ENCODE measurements around the gene OSBPL9.

OSBPL9 gene

GRCh38 chr1:51736702-51737101, 119.8 kb downstream of the OSBPL9 start:
- H3K79me2 ChIP-seq (ENCODE audit: low read length): peaks cover 98% of the 10 kb centered on the region
- H3K27me3 ChIP-seq (replicated peaks; ENCODE audit: insufficient read depth, low read length): no peaks in the 10 kb centered on the region
- no peak overlapping the region for H3K9ac ChIP-seq (ENCODE audit: low read length)
- no peaks in the 10 kb centered on the region for H3K9me2 ChIP-seq (replicated peaks; ENCODE audit: insufficient read depth, low read length)
- H3K27ac ChIP-seq (ENCODE audit: low read length): no peak overlapping the region
- H3K9me3 ChIP-seq (replicated peaks; ENCODE audit: insufficient read depth, low read length): no peaks in the 10 kb centered on the region
- DNase-seq: peak; percentile 50
- 0 out of 2 replicates have a peak, but pooled peaks cover 1% of the 10 kb centered on the region for H3K36me3 ChIP-seq (replicated peaks; ENCODE audit: insufficient read depth, low read length)
- H4K20me1 ChIP-seq (ENCODE audit: insufficient read depth, low read length): peaks cover 19% of the 10 kb centered on the region
- no peak overlapping the region for H3K4me2 ChIP-seq (ENCODE audit: low read depth, low read length)
- peaks cover 23% of the 10 kb centered on the region; the same call in 1 of the 2 replicates for H3K4me1 ChIP-seq (ENCODE audit: low read length)
- no peaks in the 10 kb centered on the region for H3F3A ChIP-seq (ENCODE audit: insufficient read depth, low read length)
- TF ChIP-seq EZH2phosphoT487 (IDR thresholded peaks at IDR 0.05; ENCODE audit: low read length): no peak
- TF ChIP-seq CTCF (IDR thresholded peaks at IDR 0.05; ENCODE audit: low read length): no peak
- TF ChIP-seq EZH2 (optimal IDR thresholded peaks at IDR 0.05; ENCODE audit: low read depth, low read length): no peak
- H3K4me3 ChIP-seq (ENCODE audit: low read length): no peak overlapping the region
- H2AFZ ChIP-seq (ENCODE audit: low read length): no peak overlapping the region

- H3F3A ChIP-seq (ENCODE audit: insufficient read depth, low read length): no peaks in the 10 kb centered on the region
- no peak overlapping the region for H3K4me2 ChIP-seq (ENCODE audit: low read depth, low read length)
- H3K36me3 ChIP-seq (replicated peaks; ENCODE audit: insufficient read depth, low read length): 0 out of 2 replicates have a peak, but pooled peaks cover 3% of the 10 kb centered on the region
- DNase-seq: no peak
- no peaks in the 10 kb centered on the region for H3K9me2 ChIP-seq (replicated peaks; ENCODE audit: insufficient read depth, low read length)
- peaks cover 91% of the 10 kb centered on the region for H3K79me2 ChIP-seq (ENCODE audit: low read length)
- peaks cover 20% of the 10 kb centered on the region; the same call in 1 of the 2 replicates for H3K4me1 ChIP-seq (ENCODE audit: low read length)
- no peak overlapping the region for H2AFZ ChIP-seq (ENCODE audit: low read length)
- H4K20me1 ChIP-seq (ENCODE audit: insufficient read depth, low read length): peaks cover 19% of the 10 kb centered on the region
- no peak for TF ChIP-seq EZH2 (optimal IDR thresholded peaks at IDR 0.05; ENCODE audit: low read depth, low read length)
- TF ChIP-seq CTCF (IDR thresholded peaks at IDR 0.05; ENCODE audit: low read length): no peak
- no peak for TF ChIP-seq EZH2phosphoT487 (IDR thresholded peaks at IDR 0.05; ENCODE audit: low read length)
- no peak overlapping the region for H3K4me3 ChIP-seq (ENCODE audit: low read length)
- no peak overlapping the region for H3K27ac ChIP-seq (ENCODE audit: low read length)
- no peaks in the 10 kb centered on the region for H3K9me3 ChIP-seq (replicated peaks; ENCODE audit: insufficient read depth, low read length)
- no peaks in the 10 kb centered on the region for H3K27me3 ChIP-seq (replicated peaks; ENCODE audit: insufficient read depth, low read length)
- H3K9ac ChIP-seq (ENCODE audit: low read length): no peak overlapping the region
Observed at GRCh38 chr1:51738681-51739080, 121.8 kb downstream of the OSBPL9 start.

- TF ChIP-seq CTCF (IDR thresholded peaks at IDR 0.05; ENCODE audit: low read length): no peak
- TF ChIP-seq EZH2phosphoT487 (IDR thresholded peaks at IDR 0.05; ENCODE audit: low read length): no peak
- TF ChIP-seq EZH2 (optimal IDR thresholded peaks at IDR 0.05; ENCODE audit: low read depth, low read length): no peak
Observed at GRCh38 chr1:51740652-51741051, 123.8 kb downstream of the OSBPL9 start.

More at GRCh38 chr1:51740652-51741051, 123.8 kb downstream of the OSBPL9 start:
- no peaks in the 10 kb centered on the region for H3F3A ChIP-seq (ENCODE audit: insufficient read depth, low read length)
- H3K4me1 ChIP-seq (ENCODE audit: low read length): peaks cover 11% of the 10 kb centered on the region; the same call in 1 of the 2 replicates
- no peak overlapping the region for H2AFZ ChIP-seq (ENCODE audit: low read length)
- no peak overlapping the region for H3K27ac ChIP-seq (ENCODE audit: low read length)
- peaks cover 10% of the 10 kb centered on the region; the same call in 1 of the 2 replicates for H4K20me1 ChIP-seq (ENCODE audit: insufficient read depth, low read length)
- no peaks in the 10 kb centered on the region for H3K9me3 ChIP-seq (replicated peaks; ENCODE audit: insufficient read depth, low read length)
- H3K27me3 ChIP-seq (replicated peaks; ENCODE audit: insufficient read depth, low read length): no peaks in the 10 kb centered on the region
- H3K9me2 ChIP-seq (replicated peaks; ENCODE audit: insufficient read depth, low read length): no peaks in the 10 kb centered on the region
- no peak for DNase-seq
- H3K4me2 ChIP-seq (ENCODE audit: low read depth, low read length): no peak overlapping the region
- H3K79me2 ChIP-seq (ENCODE audit: low read length): peaks cover 84% of the 10 kb centered on the region
- no peak overlapping the region for H3K9ac ChIP-seq (ENCODE audit: low read length)
- 0 out of 2 replicates have a peak, but pooled peaks cover 3% of the 10 kb centered on the region for H3K36me3 ChIP-seq (replicated peaks; ENCODE audit: insufficient read depth, low read length)
- no peak overlapping the region for H3K4me3 ChIP-seq (ENCODE audit: low read length)

Data from MM.1S (cell line).